Measurements from ENCODE around the gene PLEKHN1. TPM values are rescaled to one million over a fixed set of nuclear protein-coding genes. Genes with fewer than 3 reads are reported as not detected.

The PLEKHN1 gene
- total and polyA plus RNA-seq, 2 experiments from 2014 or later, result 1.7 to 2.1 TPM

DNA sequence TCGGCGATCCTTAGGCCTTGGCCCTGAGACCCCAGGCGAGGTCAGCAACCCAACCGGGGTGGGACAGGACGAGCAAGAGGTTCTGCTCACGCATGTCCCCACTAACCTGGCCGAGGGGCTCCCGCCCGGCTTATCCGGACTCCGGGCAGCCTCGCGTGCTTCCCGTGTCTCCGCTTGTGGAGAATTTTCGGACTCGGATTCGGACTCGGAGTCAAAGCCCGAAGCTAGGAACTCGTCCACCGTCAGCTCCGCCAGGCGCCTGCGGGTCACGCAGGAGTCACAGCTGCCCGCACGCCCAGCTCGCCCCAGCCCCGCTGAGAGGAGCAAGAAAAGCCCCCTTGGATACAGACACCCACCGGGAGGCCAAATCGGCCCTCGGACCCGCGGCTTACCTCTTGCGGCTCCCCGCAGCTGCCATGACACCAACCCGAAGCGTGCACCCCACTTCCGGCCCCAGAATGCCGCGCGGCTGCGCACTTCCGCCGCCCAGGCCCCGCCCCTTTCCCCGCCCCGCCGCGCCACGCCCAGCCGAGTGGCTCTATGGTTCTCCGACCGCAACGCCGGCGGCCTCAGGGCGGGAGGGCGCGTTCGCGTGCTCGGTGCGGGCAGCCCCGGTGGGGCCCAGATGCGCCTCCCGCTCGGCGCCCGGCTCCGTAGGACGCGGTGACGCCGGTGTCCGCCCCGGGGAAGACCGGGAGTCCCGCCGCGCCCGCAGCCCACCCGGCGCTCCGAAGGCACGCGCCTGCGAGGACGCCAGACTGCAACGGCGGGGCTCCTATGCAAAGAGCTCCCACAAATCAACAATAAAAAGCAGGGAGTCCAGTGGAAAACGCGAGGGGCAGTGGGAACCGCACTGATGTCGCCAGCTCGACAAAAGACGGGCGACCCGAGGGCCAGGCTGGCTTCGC is 7.2 kb upstream of the PLEKHN1 start, which contains the start of gene NOC2L:
Gene NOC2L (minus strand): TSS at position 434 of the 908 bp plus-strand sequence. CDS start 16 bp downstream, at position 418.
- H2AFZ ChIP-seq, result peak within 1 kb of the TSS; percentile 82
- peaks cover 11% of the 10 kb centered on the region; the same call in 1 of the 2 replicates for H3K4me1 ChIP-seq (ENCODE audit: insufficient read depth)
- no peaks in the 10 kb centered on the region for H3K9me3 ChIP-seq (ENCODE audit: low read depth)
- no peaks in the 10 kb centered on the region for H3K27me3 ChIP-seq (replicated peaks; ENCODE audit: insufficient read depth)
- H4K20me1 ChIP-seq (ENCODE audit: insufficient read depth), result no peaks in the 10 kb centered on the region
- no peaks in the 10 kb centered on the region for H3F3A ChIP-seq (ENCODE audit: insufficient read depth)
- peak within 1 kb of the TSS; percentile 95 for H3K4me3 ChIP-seq
- H3K9me2 ChIP-seq (ENCODE audit: insufficient read depth), result no peaks in the 10 kb centered on the region
- TF ChIP-seq EZH2phosphoT487 (IDR thresholded peaks at IDR 0.05; ENCODE audit: insufficient read depth, low read depth) (no peak), EZH2 (IDR thresholded peaks at IDR 0.05; ENCODE audit: insufficient read depth, poor library complexity, severe bottlenecking) (no peak)
- H3K4me2 ChIP-seq (ENCODE audit: unreplicated experiment), result peak within 1 kb of the TSS; percentile 92
- H3K36me3 ChIP-seq (ENCODE audit: low read depth), result no peaks in the 10 kb centered on the region; the same call in 1 of the 2 replicates
- WGBS, 2 experiments (ENCODE audit: low coverage in 1 of 2, low lambda C conversion rate in 2 of 2, missing lambda C conversion rate in 2 of 2), result 5% methylated on average over 63 to 70 of the region's 101 CpGs
- in situ Hi-C loops (cut with MboI), result no loop called here
- H3K79me2 ChIP-seq (ENCODE audit: insufficient read depth), result peaks cover 35% of the 10 kb centered on the region
- H3K9ac ChIP-seq, result peak within 1 kb of the TSS; percentile 92
- DNase-seq, result peak; percentile 94
- H3K27ac ChIP-seq, result peak within 1 kb of the TSS; percentile 39

- Histone ChIP-seq H3K4me2 (ENCODE audit: unreplicated experiment) (peak overlapping the region; percentile 57), H3K9me3 (ENCODE audit: low read depth) (no peaks in the 10 kb centered on the region), H3K27ac (no peak overlapping the region), H3K27me3 (replicated peaks; ENCODE audit: insufficient read depth) (no peaks in the 10 kb centered on the region), H3K9ac (peak overlapping the region; percentile 82), H4K20me1 (ENCODE audit: insufficient read depth) (no peaks in the 10 kb centered on the region), H3F3A (ENCODE audit: insufficient read depth) (no peaks in the 10 kb centered on the region), H3K79me2 (ENCODE audit: insufficient read depth) (peaks cover 35% of the 10 kb centered on the region), H2AFZ (peak overlapping the region; percentile 82), H3K4me1 (ENCODE audit: insufficient read depth) (peaks cover 11% of the 10 kb centered on the region; the same call in 1 of the 2 replicates), H3K4me3 (peak overlapping the region; percentile 77), H3K9me2 (ENCODE audit: insufficient read depth) (no peaks in the 10 kb centered on the region), H3K36me3 (ENCODE audit: low read depth) (no peaks in the 10 kb centered on the region; the same call in 1 of the 2 replicates)
- 28 to 32% methylated on average over 17 to 57 of the region's 57 CpGs for WGBS, 2 experiments (ENCODE audit: low coverage in 1 of 2, low lambda C conversion rate in 2 of 2, missing lambda C conversion rate in 2 of 2)
- TF ChIP-seq EZH2 (IDR thresholded peaks at IDR 0.05; ENCODE audit: insufficient read depth, poor library complexity, severe bottlenecking) (no peak), EZH2phosphoT487 (IDR thresholded peaks at IDR 0.05; ENCODE audit: insufficient read depth, low read depth) (no peak)
- in situ Hi-C loops (cut with MboI), result no loop called here
- DNase-seq, result no peak
These were observed 6.4 kb upstream of the PLEKHN1 start for GRCh38 chr1:959731-960362.

- Histone ChIP-seq H4K20me1 (ENCODE audit: insufficient read depth) (no peaks in the 10 kb centered on the region), H3K4me2 (ENCODE audit: unreplicated experiment) (peak within 1 kb of the TSS; percentile 86), H3K79me2 (ENCODE audit: insufficient read depth) (peaks cover 35% of the 10 kb centered on the region), H3K9ac (peak within 1 kb of the TSS; percentile 82), H3K9me2 (ENCODE audit: insufficient read depth) (no peaks in the 10 kb centered on the region), H3K4me1 (ENCODE audit: insufficient read depth) (peaks cover 11% of the 10 kb centered on the region; the same call in 1 of the 2 replicates), H3K4me3 (peak within 1 kb of the TSS; percentile 77), H3K9me3 (ENCODE audit: low read depth) (no peaks in the 10 kb centered on the region), H3K36me3 (ENCODE audit: low read depth) (no peaks in the 10 kb centered on the region; the same call in 1 of the 2 replicates), H3F3A (ENCODE audit: insufficient read depth) (no peaks in the 10 kb centered on the region), H2AFZ (peak within 1 kb of the TSS; percentile 82), H3K27me3 (replicated peaks; ENCODE audit: insufficient read depth) (no peaks in the 10 kb centered on the region), H3K27ac (no peak within 1 kb of the TSS)
- WGBS, 2 experiments (ENCODE audit: low coverage in 1 of 2, low lambda C conversion rate in 2 of 2, missing lambda C conversion rate in 2 of 2), result 2 to 3% methylated on average over 5 to 46 of the region's 109 CpGs
- DNase-seq, result peak; percentile 84
- in situ Hi-C loops (cut with MboI), result no loop called here
- no peak for TF ChIP-seq EZH2phosphoT487 (IDR thresholded peaks at IDR 0.05; ENCODE audit: insufficient read depth, low read depth)
- no peak for TF ChIP-seq EZH2 (IDR thresholded peaks at IDR 0.05; ENCODE audit: insufficient read depth, poor library complexity, severe bottlenecking)
These were observed 5.7 kb upstream of the PLEKHN1 start, which contains the start of gene KLHL17 for GRCh38 chr1:960363-961131. TSS of gene KLHL17 (plus strand) at chr1:960584. CDS start at chr1:960694, 110 bp downstream.
